HEK293 (cell line): ENCODE measurements around the gene C5AR2.

Experiments used
- CTCF ChIA-PET: fragments of 350-600 bp; formaldehyde crosslinking; extraction: SDS; loops from one replicate; lab custom pipeline; 2021; ENCODE audit warnings: antibody characterized with exemption; lab: Yijun Ruan, JAX
- POLR2A ChIA-PET: fragments of 300-600 bp; formaldehyde crosslinking; extraction: SDS; loops from one replicate; lab custom pipeline; 2020; ENCODE audit warnings: antibody characterized with exemption, inconsistent platforms; lab: Yijun Ruan, JAX
- H3K27ac ChIP-seq: fragments of 200-500 bp; sonication (Bioruptor generic); 2 replicates; pipeline ENCODE4 v1.5.1; 2014; ENCODE audit warnings: low read depth, low read length, control low read depth, inconsistent platforms; ENCODE audit errors: extremely low read depth
- H3K36me3 ChIP-seq, 2 experiments: fragments of 200-500 bp in 1 of 2; sonication (Bioruptor generic) in 1 of 2; 1 replicate in 1 of 2; 2 replicates in 1 of 2; pipeline ENCODE4 v1.5.1; 2014 to 2017; ENCODE audit warnings: inconsistent platforms in 2 of 2, low read length in 2 of 2; ENCODE audit not compliant: control insufficient read depth in 2 of 2, insufficient read depth in 1 of 2
- H3K4me1 ChIP-seq: fragments of 200-500 bp; sonication (Bioruptor generic); 2 replicates; pipeline ENCODE4 v1.5.1; 2014; ENCODE audit warnings: mild to moderate bottlenecking, low read length, inconsistent platforms; ENCODE audit not compliant: control insufficient read depth, insufficient read depth
- H3K4me3 ChIP-seq: 2 replicates; pipeline ENCODE4 v1.5.1; 2011; ENCODE audit warnings: low read depth, mild to moderate bottlenecking, control low read depth, low read length, moderate library complexity
- H3K9me3 ChIP-seq: fragments of 200-500 bp; sonication (Bioruptor generic); 2 replicates; pipeline ENCODE4 v1.5.1; 2014; ENCODE audit warnings: low read depth, low read length, inconsistent platforms; ENCODE audit not compliant: control insufficient read depth, insufficient read depth
- BCL11A ChIP-seq: fragments of 450-650 bp; formaldehyde crosslinking; IDR thresholded peaks from 2 replicates; pipeline ENCODE4 v1.5.1; 2016; ENCODE audit warnings: low read depth, missing biosample characterization, missing genetic modification characterization
- SCRT2 ChIP-seq: fragments of 450-650 bp; formaldehyde crosslinking; IDR thresholded peaks from 2 replicates; pipeline ENCODE4 v1.5.1; 2016; ENCODE audit warnings: missing biosample characterization, missing genetic modification characterization
- SP3 ChIP-seq: fragments of 450-650 bp; formaldehyde crosslinking; IDR thresholded peaks from 2 replicates; pipeline ENCODE4 v1.5.1; 2016; ENCODE audit warnings: missing biosample characterization, missing genetic modification characterization
- YY2 ChIP-seq: fragments of 450-650 bp; formaldehyde crosslinking; IDR thresholded peaks from 2 replicates; pipeline ENCODE4 v1.5.1; 2016; ENCODE audit warnings: missing biosample characterization, missing genetic modification characterization
- ZBTB26 ChIP-seq: fragments of 450-650 bp; formaldehyde crosslinking; optimal IDR thresholded peaks from 2 replicates; pipeline ENCODE3; 2016; ENCODE audit warnings: missing biosample characterization, mild to moderate bottlenecking, missing genetic modification characterization
- ZBTB7A ChIP-seq: fragments of 450-650 bp; formaldehyde crosslinking; IDR thresholded peaks from 2 replicates; pipeline ENCODE4 v1.5.1; 2016; ENCODE audit warnings: low read depth, missing biosample characterization, missing genetic modification characterization
- ZBTB8A ChIP-seq: fragments of 450-650 bp; formaldehyde crosslinking; IDR thresholded peaks from 2 replicates; pipeline ENCODE4 v1.5.1; 2016; ENCODE audit warnings: missing biosample characterization, missing genetic modification characterization
- ZNF10 ChIP-seq: fragments of 450-650 bp; formaldehyde crosslinking; IDR thresholded peaks from 2 replicates; pipeline ENCODE4 v1.5.1; 2017; ENCODE audit warnings: missing biosample characterization, missing genetic modification characterization
- ZNF114 ChIP-seq: fragments of 450-650 bp; formaldehyde crosslinking; IDR thresholded peaks from 2 replicates; pipeline ENCODE4 v1.5.0; 2017; ENCODE audit warnings: missing biosample characterization, missing genetic modification characterization
- ZNF132 ChIP-seq: fragments of 450-650 bp; formaldehyde crosslinking; IDR thresholded peaks from 2 replicates; pipeline ENCODE4 v1.5.1; 2017; ENCODE audit warnings: missing biosample characterization, missing genetic modification characterization, borderline replicate concordance
- ZNF146 ChIP-seq: fragments of 450-650 bp; formaldehyde crosslinking; IDR thresholded peaks from 2 replicates; pipeline ENCODE4 v1.5.1; 2016; ENCODE audit warnings: missing biosample characterization, missing genetic modification characterization
- ZNF16 ChIP-seq: fragments of 450-650 bp; formaldehyde crosslinking; IDR thresholded peaks from 2 replicates; pipeline ENCODE4 v1.5.1; 2016; ENCODE audit warnings: low read depth, missing biosample characterization, missing genetic modification characterization
- ZNF19 ChIP-seq: fragments of 450-650 bp; formaldehyde crosslinking; IDR thresholded peaks from 2 replicates; pipeline ENCODE4; 2016; ENCODE audit warnings: missing biosample characterization, missing genetic modification characterization, low read depth
- ZNF2 ChIP-seq: fragments of 450-650 bp; formaldehyde crosslinking; IDR thresholded peaks from 2 replicates; pipeline ENCODE4 v1.5.1; 2016; ENCODE audit warnings: missing biosample characterization, missing genetic modification characterization
- ZNF350 ChIP-seq: fragments of 450-650 bp; formaldehyde crosslinking; IDR thresholded peaks from 2 replicates; pipeline ENCODE4 v1.5.0; 2017; ENCODE audit warnings: missing biosample characterization, mild to moderate bottlenecking, missing genetic modification characterization
- ZNF423 ChIP-seq: fragments of 450-650 bp; formaldehyde crosslinking; IDR thresholded peaks from 2 replicates; pipeline ENCODE4 v1.5.1; 2016; ENCODE audit warnings: missing biosample characterization, missing genetic modification characterization
- ZNF548 ChIP-seq: fragments of 450-650 bp; formaldehyde crosslinking; IDR thresholded peaks from 2 replicates; pipeline ENCODE4 v1.5.1; 2016; ENCODE audit warnings: missing biosample characterization, missing genetic modification characterization
- ZNF600 ChIP-seq: fragments of 450-650 bp; formaldehyde crosslinking; IDR thresholded peaks from 2 replicates; pipeline ENCODE4 v1.5.1; 2016; ENCODE audit warnings: missing biosample characterization, missing genetic modification characterization
- ZNF692 ChIP-seq: fragments of 450-650 bp; formaldehyde crosslinking; IDR thresholded peaks from 2 replicates; pipeline ENCODE4 v1.5.1; 2016; ENCODE audit warnings: missing biosample characterization, missing genetic modification characterization
- ZNF768 ChIP-seq: fragments of 450-650 bp; formaldehyde crosslinking; IDR thresholded peaks from 2 replicates; pipeline ENCODE4 v1.5.1; 2018; ENCODE audit warnings: missing biosample characterization, mild to moderate bottlenecking, missing genetic modification characterization
- TF ChIP-seq, protein P1 (sequence below): fragments of 450-650 bp; formaldehyde crosslinking; IDR thresholded peaks from 2 replicates; pipeline ENCODE4 v1.5.1; 2016; ENCODE audit warnings: missing biosample characterization, missing genetic modification characterization
- TF ChIP-seq, protein P2 (sequence below): fragments of 450-650 bp; formaldehyde crosslinking; IDR thresholded peaks from 2 replicates; pipeline ENCODE4 v1.5.1; 2017; ENCODE audit warnings: missing biosample characterization, missing genetic modification characterization

Gene C5AR2

DNA sequence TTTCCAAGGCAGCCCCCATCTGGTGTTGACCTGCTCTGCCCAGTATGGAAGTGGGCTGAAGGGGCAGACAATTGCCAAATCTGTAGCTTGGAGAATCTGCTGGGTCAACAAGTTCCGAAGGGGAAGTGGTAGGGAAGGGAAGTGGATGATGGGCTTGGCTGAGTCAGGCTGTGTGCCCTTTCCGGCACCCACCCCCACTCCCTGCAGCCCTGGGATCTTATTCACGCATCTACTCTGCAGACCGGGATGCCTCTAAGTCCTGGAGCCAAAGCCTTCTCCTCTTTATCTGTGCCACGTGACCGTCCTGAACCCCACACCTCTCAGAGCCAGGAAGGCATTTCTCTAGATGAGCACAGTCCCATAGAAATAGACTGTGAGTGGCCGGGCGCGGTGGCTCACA, 7.5 kb upstream of the C5AR2 start:
- Histone ChIP-seq H3K4me1 (no peaks in the 10 kb centered on the region), H3K9me3 (no peaks in the 10 kb centered on the region), H3K36me3 (no peaks in the 10 kb centered on the region), H3K4me3 (no peak overlapping the region)
- ChIA-PET CTCF (interaction anchor here (1.4 kb wide), 1 partner anchor 24 kb away, joined by 5 read pairs; the partner anchor contains the start of gene DHX34), POLR2A (no interaction called here)
- TF ChIP-seq, protein P1, sequence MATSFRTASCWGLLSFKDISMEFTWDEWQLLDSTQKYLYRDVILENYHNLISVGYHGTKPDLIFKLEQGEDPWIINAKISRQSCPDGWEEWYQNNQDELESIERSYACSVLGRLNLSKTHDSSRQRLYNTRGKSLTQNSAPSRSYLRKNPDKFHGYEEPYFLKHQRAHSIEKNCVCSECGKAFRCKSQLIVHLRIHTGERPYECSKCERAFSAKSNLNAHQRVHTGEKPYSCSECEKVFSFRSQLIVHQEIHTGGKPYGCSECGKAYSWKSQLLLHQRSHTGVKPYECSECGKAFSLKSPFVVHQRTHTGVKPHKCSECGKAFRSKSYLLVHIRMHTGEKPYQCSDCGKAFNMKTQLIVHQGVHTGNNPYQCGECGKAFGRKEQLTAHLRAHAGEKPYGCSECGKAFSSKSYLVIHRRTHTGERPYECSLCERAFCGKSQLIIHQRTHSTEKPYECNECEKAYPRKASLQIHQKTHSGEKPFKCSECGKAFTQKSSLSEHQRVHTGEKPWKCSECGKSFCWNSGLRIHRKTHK (tag by site-specific recombination): no peak
- TF ChIP-seq BCL11A (tag by site-specific recombination) (no peak), ZNF350 (tag by site-specific recombination) (no peak), ZNF600 (tag by site-specific recombination) (no peak), ZNF146 (tag by site-specific recombination) (no peak), ZNF692 (tag by site-specific recombination) (no peak), ZBTB7A (tag by site-specific recombination) (no peak), SCRT2 (tag by site-specific recombination) (no peak), ZNF19 (tag by site-specific recombination) (no peak), ZBTB26 (tag by site-specific recombination) (no peak), ZNF114 (tag by site-specific recombination) (no peak), YY2 (tag by site-specific recombination) (no peak), ZNF16 (tag by site-specific recombination) (no peak), SP3 (tag by site-specific recombination) (no peak)
- TF ChIP-seq, protein P2, sequence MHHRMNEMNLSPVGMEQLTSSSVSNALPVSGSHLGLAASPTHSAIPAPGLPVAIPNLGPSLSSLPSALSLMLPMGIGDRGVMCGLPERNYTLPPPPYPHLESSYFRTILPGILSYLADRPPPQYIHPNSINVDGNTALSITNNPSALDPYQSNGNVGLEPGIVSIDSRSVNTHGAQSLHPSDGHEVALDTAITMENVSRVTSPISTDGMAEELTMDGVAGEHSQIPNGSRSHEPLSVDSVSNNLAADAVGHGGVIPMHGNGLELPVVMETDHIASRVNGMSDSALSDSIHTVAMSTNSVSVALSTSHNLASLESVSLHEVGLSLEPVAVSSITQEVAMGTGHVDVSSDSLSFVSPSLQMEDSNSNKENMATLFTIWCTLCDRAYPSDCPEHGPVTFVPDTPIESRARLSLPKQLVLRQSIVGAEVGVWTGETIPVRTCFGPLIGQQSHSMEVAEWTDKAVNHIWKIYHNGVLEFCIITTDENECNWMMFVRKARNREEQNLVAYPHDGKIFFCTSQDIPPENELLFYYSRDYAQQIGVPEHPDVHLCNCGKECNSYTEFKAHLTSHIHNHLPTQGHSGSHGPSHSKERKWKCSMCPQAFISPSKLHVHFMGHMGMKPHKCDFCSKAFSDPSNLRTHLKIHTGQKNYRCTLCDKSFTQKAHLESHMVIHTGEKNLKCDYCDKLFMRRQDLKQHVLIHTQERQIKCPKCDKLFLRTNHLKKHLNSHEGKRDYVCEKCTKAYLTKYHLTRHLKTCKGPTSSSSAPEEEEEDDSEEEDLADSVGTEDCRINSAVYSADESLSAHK (tag by site-specific recombination): no peak
- TF ChIP-seq, all 188 proteins: peak for 0
- H3K27ac ChIP-seq: no peak overlapping the region

- no peaks in the 10 kb centered on the region for H3K9me3 ChIP-seq
- H3K4me1 ChIP-seq: no peaks in the 10 kb centered on the region
- ChIA-PET CTCF (interaction anchor here (1.1 to 3.1 kb wide), 4 partner anchors 13 to 25 kb away, joined by 3 to 15 read pairs (median 5); partner anchors contain the start of gene DHX34), POLR2A (interaction anchor here (1.4 kb wide), 1 partner anchor 18 kb away, joined by 3 read pairs; the partner anchor contains the start of gene DHX34)
- TF ChIP-seq ZBTB26 (tag by site-specific recombination) (no peak), ZNF132 (tag by site-specific recombination) (no peak), ZNF2 (no peak), ZNF548 (tag by site-specific recombination) (no peak), ZBTB8A (tag by site-specific recombination) (no peak), ZNF768 (tag by site-specific recombination) (no peak), ZNF423 (tag by site-specific recombination) (no peak), ZNF10 (tag by site-specific recombination) (no peak)
- no peak overlapping the region for H3K27ac ChIP-seq
- no peaks in the 10 kb centered on the region for H3K36me3 ChIP-seq
- no peak overlapping the region for H3K4me3 ChIP-seq
These were observed 1.5 kb upstream of the C5AR2 start for GRCh38 chr19:47330466-47330869.
